GM12892 (cell line): ENCODE data around the gene THAP10.
"Not testable (repeated sequence)": the region's sequence is repeated elsewhere in the genome, so short reads cannot be mapped to it uniquely, and the experiment has no call there.

ENCODE experiments used
- POLR2A ChIP-seq: IDR thresholded peaks from 2 replicates; pipeline ENCODE4 v1.6.1; 2011; ENCODE audit warnings: low read depth, low read length, control low read depth
- POLR2AphosphoS5 ChIP-seq: IDR thresholded peaks from 2 replicates; pipeline ENCODE4 v1.6.1; 2011; ENCODE audit warnings: low read depth, low read length, control low read depth
- TAF1 ChIP-seq: IDR thresholded peaks from 2 replicates; pipeline ENCODE4 v1.6.1; 2011; ENCODE audit warnings: low read depth, mild to moderate bottlenecking, control low read depth, low read length, borderline replicate concordance

GRCh38 chr15:70926914-70927313 is 34.7 kb upstream of the THAP10 start:
- TF ChIP-seq POLR2A, POLR2AphosphoS5, TAF1: not testable (repeated sequence)
